Measurements from ENCODE around the gene TCF23.

DNA sequence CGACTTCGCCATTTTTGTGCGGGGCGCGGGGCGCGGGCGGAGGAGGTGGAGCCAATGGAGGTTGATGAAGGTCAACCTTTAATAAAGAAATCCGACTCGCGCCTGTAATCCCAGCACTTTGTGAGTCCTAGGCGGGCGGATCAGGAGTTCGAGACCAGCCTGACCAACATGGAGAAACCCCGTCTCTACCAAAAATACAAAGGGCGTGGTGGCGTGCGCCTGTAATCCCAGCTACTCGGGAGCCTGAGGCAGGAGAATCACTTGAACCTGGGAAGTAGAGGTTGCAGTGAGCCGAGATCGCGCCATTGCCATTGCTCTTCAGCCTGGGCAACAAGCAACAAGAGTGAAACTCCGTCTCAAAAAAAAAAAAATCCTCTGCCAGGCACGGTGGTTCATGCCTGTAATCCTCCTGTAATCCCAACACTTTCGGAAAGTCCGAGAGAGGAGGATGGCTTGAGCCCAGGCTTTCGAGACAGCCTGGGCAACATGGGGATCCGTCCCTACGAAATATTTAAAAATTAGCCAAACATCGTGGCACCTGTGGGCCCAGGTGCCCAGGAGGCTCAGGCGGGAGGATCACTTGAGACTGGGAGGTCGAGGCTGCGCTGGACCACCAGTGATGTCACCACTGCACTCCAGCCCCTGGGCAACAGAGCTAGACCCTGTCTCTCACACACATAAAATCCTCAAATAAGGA, 13.9 kb upstream of the TCF23 start:
- no peak for TF ChIP-seq CTCF (conservative IDR thresholded peaks at IDR 0.05; ENCODE audit: low read depth, low read length)
- no peak for TF ChIP-seq EZH2 (IDR thresholded peaks at IDR 0.05; ENCODE audit: borderline replicate concordance, low read depth, low read length, poor library complexity, severe bottlenecking)

Data from A673 (cell line).